Measurements from ENCODE around the gene ATP6V1A. TPM values are rescaled to one million over a fixed set of nuclear protein-coding genes. Genes with fewer than 3 reads are reported as not detected.

The ATP6V1A gene
- total RNA-seq, 1 experiment from 2014 or later, result 73.4 TPM

DNA sequence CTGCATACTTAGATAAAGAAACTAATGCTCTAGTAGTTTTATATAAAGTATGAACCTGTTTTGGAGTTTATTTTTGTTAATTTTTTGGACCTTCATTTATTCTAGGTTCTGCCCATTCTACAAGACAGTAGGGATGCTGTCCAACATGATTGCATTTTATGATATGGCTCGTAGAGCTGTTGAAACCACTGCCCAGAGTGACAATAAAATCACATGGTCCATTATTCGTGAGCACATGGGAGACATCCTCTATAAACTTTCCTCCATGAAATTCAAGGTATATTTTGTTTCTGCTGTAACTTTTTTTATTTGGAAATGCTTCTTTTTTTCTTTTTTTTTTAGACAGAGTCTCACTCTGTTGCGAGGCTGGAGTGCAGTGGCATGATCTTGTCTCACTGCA lies 58.4 kb downstream of the ATP6V1A start:
- H2AFZ ChIP-seq (ENCODE audit: low read length), result no peak overlapping the region
- no peak overlapping the region for H4K8ac ChIP-seq (replicated peaks; ENCODE audit: insufficient read length, low read depth, low read length)
- H2BK5ac ChIP-seq (ENCODE audit: insufficient read length, low read length), result no peak overlapping the region
- no peak overlapping the region for H3K27ac ChIP-seq (ENCODE audit: insufficient read length, low read depth, low read length)
- Mint-ChIP-seq H3K4me1 (no peaks in the 10 kb centered on the region), H3K27me3 (ENCODE audit: low read depth) (no peaks in the 10 kb centered on the region), H3K4me3 (no peak overlapping the region), H3K27ac (no peak overlapping the region), H3K9me3 (no peaks in the 10 kb centered on the region), H3K36me3 (ENCODE audit: insufficient read depth in 1 of 3, low read depth in 3 of 3) (peaks cover under 1 to 61% (median 32%) of the 10 kb centered on the region in 3 experiments; a peak in 6 of 7 replicates)
- no peak overlapping the region for H3K56ac ChIP-seq (ENCODE audit: insufficient read length, low read depth, low read length)
- H3K18ac ChIP-seq (ENCODE audit: insufficient read length, low read depth, low read length), result no peak overlapping the region
- no peaks in the 10 kb centered on the region for H3K27me3 ChIP-seq (ENCODE audit: insufficient read depth, low read length)
- no peak overlapping the region for H4K91ac ChIP-seq (ENCODE audit: insufficient read length, low read depth, low read length)
- H2BK120ac ChIP-seq (ENCODE audit: low read depth, low read length, poor library complexity, severe bottlenecking), result no peak overlapping the region
- H2AK5ac ChIP-seq (ENCODE audit: insufficient read length, low read length), result no peak overlapping the region
- H3K23ac ChIP-seq (ENCODE audit: insufficient read length, low read depth, low read length), result no peak overlapping the region
- TF ChIP-seq, protein P1, sequence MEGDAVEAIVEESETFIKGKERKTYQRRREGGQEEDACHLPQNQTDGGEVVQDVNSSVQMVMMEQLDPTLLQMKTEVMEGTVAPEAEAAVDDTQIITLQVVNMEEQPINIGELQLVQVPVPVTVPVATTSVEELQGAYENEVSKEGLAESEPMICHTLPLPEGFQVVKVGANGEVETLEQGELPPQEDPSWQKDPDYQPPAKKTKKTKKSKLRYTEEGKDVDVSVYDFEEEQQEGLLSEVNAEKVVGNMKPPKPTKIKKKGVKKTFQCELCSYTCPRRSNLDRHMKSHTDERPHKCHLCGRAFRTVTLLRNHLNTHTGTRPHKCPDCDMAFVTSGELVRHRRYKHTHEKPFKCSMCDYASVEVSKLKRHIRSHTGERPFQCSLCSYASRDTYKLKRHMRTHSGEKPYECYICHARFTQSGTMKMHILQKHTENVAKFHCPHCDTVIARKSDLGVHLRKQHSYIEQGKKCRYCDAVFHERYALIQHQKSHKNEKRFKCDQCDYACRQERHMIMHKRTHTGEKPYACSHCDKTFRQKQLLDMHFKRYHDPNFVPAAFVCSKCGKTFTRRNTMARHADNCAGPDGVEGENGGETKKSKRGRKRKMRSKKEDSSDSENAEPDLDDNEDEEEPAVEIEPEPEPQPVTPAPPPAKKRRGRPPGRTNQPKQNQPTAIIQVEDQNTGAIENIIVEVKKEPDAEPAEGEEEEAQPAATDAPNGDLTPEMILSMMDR (conservative IDR thresholded peaks at IDR 0.05), result no peak
- H3K9ac ChIP-seq (ENCODE audit: extremely low read depth, insufficient read length, low read length), result no peak overlapping the region
- H3K9me3 ChIP-seq (ENCODE audit: control insufficient read depth, low read depth, low read length), result no peaks in the 10 kb centered on the region
- H3K14ac ChIP-seq (ENCODE audit: insufficient read depth, low read length), result no peak overlapping the region
- H3T11ph ChIP-seq (ENCODE audit: low read length), result no peak overlapping the region
- no peaks in the 10 kb centered on the region for H3K4me1 ChIP-seq (ENCODE audit: insufficient read depth, low read length)
- H2BK12ac ChIP-seq (ENCODE audit: insufficient read length, low read depth, low read length), result no peak overlapping the region
- H3K4ac ChIP-seq (ENCODE audit: low read depth, low read length), result no peak overlapping the region
- no peak overlapping the region for H3K4me2 ChIP-seq (ENCODE audit: insufficient read depth, insufficient read length, low read length)
- H2BK20ac ChIP-seq (ENCODE audit: low read depth, low read length, poor library complexity, severe bottlenecking), result no peak overlapping the region
- H2BK15ac ChIP-seq (ENCODE audit: low read depth, low read length), result no peak overlapping the region
- no peak for DNase-seq
- no CpG with 5 or more reads among the region's 3 CpGs for WGBS (ENCODE audit: extremely low coverage, insufficient read length, low lambda C conversion rate)
- no peak overlapping the region for H4K5ac ChIP-seq (ENCODE audit: insufficient read length, low read depth, low read length)
- H3K79me1 ChIP-seq (ENCODE audit: insufficient read depth, low read depth, low read length, poor library complexity, severe bottlenecking), result no peaks in the 10 kb centered on the region
- no peaks in the 10 kb centered on the region for H3K23me2 ChIP-seq (ENCODE audit: insufficient read length, low read depth, low read length, poor library complexity, severe bottlenecking)
- no peaks in the 10 kb centered on the region for H3K79me2 ChIP-seq (ENCODE audit: insufficient read depth, low read length)
- H4K20me1 ChIP-seq (ENCODE audit: control insufficient read depth, insufficient read depth, insufficient read length), result no peaks in the 10 kb centered on the region
